ENCODE data around the gene MSI2. TPM values are rescaled to one million over a fixed set of nuclear protein-coding genes. Genes with fewer than 3 reads are reported as not detected.

The MSI2 gene
- total RNA-seq, 1 donor from 2014 or later = 33.8 TPM

GRCh38 chr17:57595947-57596695, 339.8 kb downstream of the MSI2 start:
- DNase-seq (ENCODE audit: low read depth) = no peak
- Histone ChIP-seq H3K4me3 (ENCODE audit: low read depth, low read length) (no peak overlapping the region), H3K27me3 (ENCODE audit: control insufficient read depth, insufficient read depth, low read length) (no peaks in the 10 kb centered on the region), H3K36me3 (ENCODE audit: control insufficient read depth, insufficient read depth, low read length) (no peaks in the 10 kb centered on the region)
- no peak for TF ChIP-seq CTCF (IDR thresholded peaks at IDR 0.05; ENCODE audit: insufficient read depth, low read length, poor library complexity, severe bottlenecking)

- H3K27me3 ChIP-seq (ENCODE audit: control insufficient read depth, insufficient read depth, low read length) = no peaks in the 10 kb centered on the region
- no peak overlapping the region for H3K4me3 ChIP-seq (ENCODE audit: low read depth, low read length)
- no peak for DNase-seq (ENCODE audit: low read depth)
- no peak for TF ChIP-seq CTCF (IDR thresholded peaks at IDR 0.05; ENCODE audit: insufficient read depth, low read length, poor library complexity, severe bottlenecking)
- H3K36me3 ChIP-seq (ENCODE audit: control insufficient read depth, insufficient read depth, low read length) = no peaks in the 10 kb centered on the region
Observed at GRCh38 chr17:57597101-57597500, 340.8 kb downstream of the MSI2 start.

GRCh38 chr17:57597531-57598453, 341.5 kb downstream of the MSI2 start:
- Histone ChIP-seq H3K4me3 (ENCODE audit: low read depth, low read length) (no peak overlapping the region), H3K27me3 (ENCODE audit: control insufficient read depth, insufficient read depth, low read length) (no peaks in the 10 kb centered on the region), H3K36me3 (ENCODE audit: control insufficient read depth, insufficient read depth, low read length) (no peaks in the 10 kb centered on the region)
- peak; percentile 86 for TF ChIP-seq CTCF (IDR thresholded peaks at IDR 0.05; ENCODE audit: insufficient read depth, low read length, poor library complexity, severe bottlenecking)
- DNase-seq (ENCODE audit: low read depth) = no peak

- no peak for TF ChIP-seq CTCF (IDR thresholded peaks at IDR 0.05; ENCODE audit: insufficient read depth, low read length, poor library complexity, severe bottlenecking)
- Histone ChIP-seq H3K27me3 (ENCODE audit: control insufficient read depth, insufficient read depth, low read length) (no peaks in the 10 kb centered on the region), H3K4me3 (ENCODE audit: low read depth, low read length) (no peak overlapping the region), H3K36me3 (ENCODE audit: control insufficient read depth, insufficient read depth, low read length) (no peaks in the 10 kb centered on the region)
- no peak for DNase-seq (ENCODE audit: low read depth)
Observed at GRCh38 chr17:57599271-57600045, 343.1 kb downstream of the MSI2 start.

- DNase-seq (ENCODE audit: low read depth) = no peak
Observed at GRCh38 chr17:57600074-57600473, 343.8 kb downstream of the MSI2 start.

More at GRCh38 chr17:57600074-57600473, 343.8 kb downstream of the MSI2 start:
- no peak overlapping the region for H3K4me3 ChIP-seq (ENCODE audit: low read depth, low read length)
- no peaks in the 10 kb centered on the region for H3K27me3 ChIP-seq (ENCODE audit: control insufficient read depth, insufficient read depth, low read length)
- H3K36me3 ChIP-seq (ENCODE audit: control insufficient read depth, insufficient read depth, low read length) = no peaks in the 10 kb centered on the region
- no peak for TF ChIP-seq CTCF (IDR thresholded peaks at IDR 0.05; ENCODE audit: insufficient read depth, low read length, poor library complexity, severe bottlenecking)
